ENCODE measurements around the gene RNF166.

RNF166 gene

GRCh38 chr16:88739139-88739976 is 33.1 kb upstream of the RNF166 start:
- DNase-seq = no peak

- no peak for DNase-seq
Measured at GRCh38 chr16:88738151-88739084, 32.2 kb upstream of the RNF166 start.

GRCh38 chr16:88737298-88738150 is 31.3 kb upstream of the RNF166 start:
- no peak for DNase-seq

- DNase-seq = no peak
Measured at GRCh38 chr16:88736496-88736895, 30.3 kb upstream of the RNF166 start.

- DNase-seq = no peak
Measured at GRCh38 chr16:88736088-88736487, 29.9 kb upstream of the RNF166 start.

- DNase-seq = no peak
Measured at GRCh38 chr16:88735616-88736015, 29.4 kb upstream of the RNF166 start.

- DNase-seq = no peak
Measured at GRCh38 chr16:88735121-88735520, 28.9 kb upstream of the RNF166 start.

- DNase-seq = no peak
Measured at GRCh38 chr16:88734361-88734728, 28.1 kb upstream of the RNF166 start.

- DNase-seq = no peak
Measured at GRCh38 chr16:88733630-88734360, 27.6 kb upstream of the RNF166 start.

GRCh38 chr16:88732961-88733294 is 26.7 kb upstream of the RNF166 start:
- no peak for DNase-seq

- no peak for DNase-seq
Measured at GRCh38 chr16:88732172-88732960, 26.2 kb upstream of the RNF166 start.

GRCh38 chr16:88731699-88732098 is 25.5 kb upstream of the RNF166 start:
- no peak for DNase-seq

- DNase-seq = no peak
Measured at GRCh38 chr16:88730632-88731607, 24.7 kb upstream of the RNF166 start.

GRCh38 chr16:88727871-88728270 is 21.7 kb upstream of the RNF166 start:
- DNase-seq = no peak

- DNase-seq = no peak
Measured at GRCh38 chr16:88726981-88727380, 20.8 kb upstream of the RNF166 start.

GRCh38 chr16:88726408-88726749 is 20.2 kb upstream of the RNF166 start:
- DNase-seq = no peak

GRCh38 chr16:88725609-88726407 is 19.6 kb upstream of the RNF166 start:
- no peak for DNase-seq

- DNase-seq = no peak
Measured at GRCh38 chr16:88724855-88725555, 18.8 kb upstream of the RNF166 start.

- DNase-seq = no peak
Measured at GRCh38 chr16:88723911-88724310, 17.7 kb upstream of the RNF166 start.
